GM12891 (cell line): ENCODE results near the gene PCGF3.

Experiments
- POLR2A ChIP-seq: IDR thresholded peaks from 2 replicates; pipeline ENCODE4 v1.6.1; 2011; ENCODE audit warnings: low read depth, low read length, control low read depth
- POLR2AphosphoS5 ChIP-seq: IDR thresholded peaks from 2 replicates; pipeline ENCODE4 v1.6.1; 2011; ENCODE audit warnings: low read depth, low read length, control low read depth
- SPI1 ChIP-seq: IDR thresholded peaks from 2 replicates; pipeline ENCODE4 v1.6.1; 2011; ENCODE audit warnings: low read depth, low read length, control low read depth

DNA sequence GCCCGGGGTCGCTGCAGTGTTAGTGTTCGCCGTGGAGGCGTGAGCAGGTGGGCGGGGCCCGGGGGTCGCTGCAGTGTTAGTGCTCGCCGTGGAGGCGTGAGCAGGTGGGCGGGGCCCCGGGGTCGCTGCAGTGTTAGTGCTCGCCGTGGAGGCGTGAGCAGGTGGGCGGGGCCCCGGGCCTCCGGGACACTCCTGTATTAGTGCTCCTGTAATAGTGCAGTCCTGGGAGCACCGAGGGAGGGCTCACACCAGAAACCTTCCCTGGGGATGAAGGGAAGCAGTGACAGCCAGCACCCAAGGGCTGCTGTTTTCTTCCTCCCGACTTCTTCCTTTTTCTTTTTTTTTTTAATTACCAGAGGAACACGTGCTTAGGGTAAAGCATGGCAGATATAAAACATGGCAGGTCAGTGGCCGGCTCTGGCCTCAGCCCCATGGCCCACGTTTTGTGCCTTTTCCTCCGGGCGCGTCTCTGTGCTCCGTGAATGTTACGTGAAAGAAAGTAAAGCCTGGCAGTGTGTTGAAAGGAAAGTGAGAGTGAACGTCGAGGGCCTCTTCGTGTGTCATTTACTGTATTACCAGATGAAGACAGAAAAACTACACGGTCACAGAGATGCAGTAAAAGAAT lies 42.0 kb downstream of the PCGF3 start:
- TF ChIP-seq POLR2AphosphoS5 (no peak), SPI1 (no peak), POLR2A (no peak)
